Neutrophil (primary cell): ENCODE measurements around the gene VDR.

Source experiments
- H3K27ac ChIP-seq: fragments of 200-600 bp; sonication (generic); 2 replicates; pipeline ENCODE4 v1.5.1; 2016; ENCODE audit warnings: mild to moderate bottlenecking, moderate library complexity
- H3K27me3 ChIP-seq: fragments of 200-600 bp; sonication (generic); 2 replicates; pipeline ENCODE4 v1.6.0; 2016; ENCODE audit warnings: mild to moderate bottlenecking
- H3K36me3 ChIP-seq: fragments of 200-600 bp; sonication (generic); 2 replicates; pipeline ENCODE4 v1.5.1; 2017
- H3K4me1 ChIP-seq, 2 experiments: fragments of 200-600 bp in 1 of 2; sonication (generic) in 1 of 2; 1 replicate in 1 of 2; 2 replicates in 1 of 2; pipeline versions ENCODE4 v1.5.1 to v1.6.1; 2013 to 2016; ENCODE audit warnings: low read depth in 1 of 2, low read length in 1 of 2, mild to moderate bottlenecking in 1 of 2, moderate library complexity in 1 of 2; ENCODE audit not compliant: control insufficient read depth in 1 of 2, insufficient read depth in 1 of 2
- H3K4me3 ChIP-seq, 2 experiments: fragments of 200-600 bp in 1 of 2; sonication (generic) in 1 of 2; 1 replicate in 1 of 2; 2 replicates in 1 of 2; pipeline ENCODE4 v1.5.1; 2013 to 2016; ENCODE audit warnings: low read depth in 1 of 2, low read length in 1 of 2, mild to moderate bottlenecking in 1 of 2, moderate library complexity in 1 of 2
- H3K9me3 ChIP-seq: fragments of 200-600 bp; sonication (generic); 2 replicates; pipeline ENCODE4 v1.5.1; 2016
- CTCF ChIP-seq: fragments of 200-600 bp; sonication (generic); IDR thresholded peaks from 2 replicates; pipeline ENCODE4 v1.5.1; 2016; ENCODE audit warnings: antibody characterized with exemption

VDR gene

DNA sequence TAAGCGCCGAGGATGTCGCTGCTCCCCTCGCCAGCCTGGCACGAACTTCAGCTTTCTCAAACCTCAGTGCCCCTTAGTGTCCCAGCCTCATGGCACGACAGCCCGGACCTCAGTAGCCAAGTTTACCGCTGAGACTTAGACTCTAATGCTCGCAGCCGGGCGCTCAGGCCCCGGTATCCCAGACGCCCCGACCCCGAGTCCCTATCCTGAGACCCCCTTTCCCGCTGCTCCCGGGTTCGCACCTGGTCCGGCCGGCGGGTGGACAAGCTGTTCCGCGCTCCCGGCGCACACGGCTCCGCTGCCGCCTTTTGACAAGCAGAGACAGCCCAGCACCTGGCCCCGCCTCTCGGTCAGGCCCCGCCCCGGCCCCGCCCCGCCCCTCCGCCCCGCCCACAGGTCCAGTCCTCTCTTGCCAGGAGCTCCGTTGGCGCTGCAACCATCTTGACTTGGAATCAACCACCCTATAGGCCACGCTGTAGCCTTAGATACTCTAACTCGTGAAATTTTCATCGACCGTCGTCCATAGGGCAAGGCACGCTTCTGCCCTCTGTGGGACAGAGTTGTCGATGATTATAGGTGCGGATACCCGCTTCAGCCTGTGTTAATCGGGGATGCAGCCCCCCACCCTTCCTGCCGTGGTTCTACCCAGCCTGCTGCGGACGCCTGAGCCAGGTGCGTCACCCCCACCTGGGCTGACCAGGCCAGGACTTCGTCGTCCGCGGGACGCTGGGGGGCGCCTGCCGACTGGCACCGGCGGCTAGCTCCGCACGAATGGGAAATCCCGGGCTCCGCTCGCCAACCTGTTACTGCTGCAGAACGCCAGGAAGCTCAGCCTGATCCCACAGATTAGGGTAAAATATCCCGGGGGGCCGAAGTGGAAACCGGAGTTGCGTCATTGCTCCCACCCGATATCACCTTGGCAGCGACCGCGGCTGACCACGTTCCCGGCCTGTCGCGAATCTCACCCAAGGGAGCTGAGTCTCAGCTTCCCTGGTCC lies at the start of gene VDR:
Gene VDR (minus strand): TSS at position 282 of the 997 bp plus-strand sequence. CDS start 25,881 bp downstream, outside the sequence.
- Histone ChIP-seq H3K9me3 (no peaks in the 10 kb centered on the region), H3K27ac (peak within 1 kb of the TSS; percentile 93), H3K27me3 (peaks cover 36% of the 10 kb centered on the region), H3K4me3 (peak within 1 kb of the TSS; percentile 90 to 92), H3K4me1 (peaks cover 53% of the 10 kb centered on the region in 2 experiments), H3K36me3 (no peaks in the 10 kb centered on the region)
- peak; percentile 34 for TF ChIP-seq CTCF

DNA sequence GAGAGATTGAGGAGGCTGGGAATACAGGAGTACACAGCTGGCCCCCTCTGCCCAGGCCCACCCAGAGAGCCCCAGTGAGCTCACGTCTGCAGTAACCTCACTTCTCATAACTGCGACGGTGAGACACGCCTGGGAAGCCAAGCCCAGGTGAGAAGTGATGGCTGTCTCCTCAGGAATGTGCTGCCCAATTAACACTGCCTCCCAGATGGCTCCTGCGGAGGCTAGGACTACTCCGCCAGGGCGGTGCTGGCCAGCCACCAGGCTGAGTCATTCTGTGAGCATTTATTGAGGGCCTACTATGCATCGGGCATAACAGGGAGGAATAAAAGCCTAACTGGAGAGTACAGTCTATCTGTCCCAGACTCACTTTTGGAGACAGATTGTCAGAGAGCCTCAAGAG lies 49.3 kb upstream of the VDR start:
- Histone ChIP-seq H3K4me3 (no peak overlapping the region), H3K4me1 (no peaks in the 10 kb centered on the region), H3K27ac (no peak overlapping the region), H3K27me3 (peaks cover 5% of the 10 kb centered on the region), H3K36me3 (no peaks in the 10 kb centered on the region), H3K9me3 (no peaks in the 10 kb centered on the region)
- no peak for TF ChIP-seq CTCF

GRCh38 chr12:47950856-47951468 lies 46.2 kb upstream of the VDR start:
- no peaks in the 10 kb centered on the region for H3K9me3 ChIP-seq
- no peak overlapping the region for H3K4me3 ChIP-seq
- H3K27me3 ChIP-seq, result peaks cover 5% of the 10 kb centered on the region
- H3K4me1 ChIP-seq, result peaks cover 16 to 17% of the 10 kb centered on the region in 2 experiments
- no peak for TF ChIP-seq CTCF
- no peak overlapping the region for H3K27ac ChIP-seq
- no peaks in the 10 kb centered on the region for H3K36me3 ChIP-seq

- Histone ChIP-seq H3K36me3 (no peaks in the 10 kb centered on the region), H3K4me1 (peaks cover 16 to 20% of the 10 kb centered on the region in 2 experiments), H3K9me3 (no peaks in the 10 kb centered on the region), H3K27ac (no peak overlapping the region), H3K4me3 (no peak overlapping the region), H3K27me3 (peaks cover 5% of the 10 kb centered on the region)
- TF ChIP-seq CTCF, result peak; percentile 79
Measured at GRCh38 chr12:47949441-47950341, 44.9 kb upstream of the VDR start.

DNA sequence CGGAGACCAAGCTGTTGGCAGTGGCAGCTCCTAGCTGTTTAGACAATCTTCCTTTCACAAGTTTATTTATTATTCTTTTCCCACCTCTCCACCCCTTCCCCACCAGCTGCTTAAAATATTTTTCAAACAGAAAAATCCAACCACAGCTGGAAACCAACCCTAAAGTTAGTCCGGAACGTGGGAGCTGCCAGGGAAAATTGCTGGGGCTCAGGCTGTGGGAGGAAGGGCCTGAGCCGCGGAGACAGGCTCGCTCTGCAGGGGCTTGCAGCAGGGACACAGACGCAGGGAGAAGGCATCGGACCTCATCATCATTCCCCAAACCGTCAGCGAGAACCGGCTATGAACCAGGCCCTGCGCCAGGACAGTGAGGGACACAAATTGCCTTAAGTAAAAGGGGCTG lies 42.5 kb upstream of the VDR start:
- peaks cover 17% of the 10 kb centered on the region for H3K27me3 ChIP-seq
- H3K27ac ChIP-seq, result peak overlapping the region; percentile 77
- no peak for TF ChIP-seq CTCF
- H3K36me3 ChIP-seq, result no peaks in the 10 kb centered on the region
- H3K4me3 ChIP-seq, result peak overlapping the region in 1 of 2 experiments; percentile 17
- no peaks in the 10 kb centered on the region for H3K9me3 ChIP-seq
- peaks cover 16 to 20% of the 10 kb centered on the region in 2 experiments for H3K4me1 ChIP-seq
